ENCODE data around the gene STPG4. TPM values are rescaled to one million over a fixed set of nuclear protein-coding genes. Genes with fewer than 3 reads are reported as not detected.

The STPG4 gene
- polyA plus RNA-seq, 1 of the 3 experiments (the other 2 are of a cell fraction), result 0.20 TPM

- TF ChIP-seq CTCF (IDR thresholded peaks at IDR 0.05), result no peak
- peak; percentile 83 for TF ChIP-seq RCOR1 (IDR thresholded peaks at IDR 0.05; ENCODE audit: low read length)
- TF ChIP-seq USF1 (IDR thresholded peaks at IDR 0.05; ENCODE audit: borderline replicate concordance, low read depth), result no peak
- TF ChIP-seq RFX5 (IDR thresholded peaks at IDR 0.05; ENCODE audit: low read length), result no peak
- TF ChIP-seq FOXM1 (IDR thresholded peaks at IDR 0.05; ENCODE audit: low read depth), result no peak
- TF ChIP-seq FOXJ3 (CRISPR knock-in tag; IDR thresholded peaks at IDR 0.05), result peak; percentile 86
- TF ChIP-seq TAF1 (IDR thresholded peaks at IDR 0.05; ENCODE audit: borderline replicate concordance, low read depth, low read length), result no peak
- TF ChIP-seq EZH2phosphoT487 (IDR thresholded peaks at IDR 0.05; ENCODE audit: borderline replicate concordance, low read depth), result no peak
- TF ChIP-seq MAX (IDR thresholded peaks at IDR 0.05; ENCODE audit: low read depth), result peak; percentile 47; the same call in 1 of the 2 replicates
- no peak for TF ChIP-seq SIN3A (IDR thresholded peaks at IDR 0.05; ENCODE audit: borderline replicate concordance, low read depth, low read length)
- TF ChIP-seq SMC3 (IDR thresholded peaks at IDR 0.05; ENCODE audit: low read depth, low read length), result peak; percentile 26; the same call in 1 of the 2 replicates
- no peak for TF ChIP-seq PBX3 (IDR thresholded peaks at IDR 0.05)
- TF ChIP-seq NFIC (IDR thresholded peaks at IDR 0.05; ENCODE audit: borderline replicate concordance), result peak; percentile 55; the same call in 1 of the 2 replicates
- no peak for TF ChIP-seq REST (IDR thresholded peaks at IDR 0.05; ENCODE audit: low read depth, low read length)
- no peak for TF ChIP-seq FOSL2 (IDR thresholded peaks at IDR 0.05; ENCODE audit: borderline replicate concordance, low read depth)
These were observed 93.0 kb downstream of the STPG4 start (continued) for GRCh38 chr2:47061944-47062678.

Measured in SK-N-SH (cell line).